ENCODE results near the gene LSM6. TPM values are rescaled to one million over a fixed set of nuclear protein-coding genes. Genes with fewer than 3 reads are reported as not detected.

The LSM6 gene
- total RNA-seq, 1 donor from 2014 or later, result 18.7 TPM

DNA sequence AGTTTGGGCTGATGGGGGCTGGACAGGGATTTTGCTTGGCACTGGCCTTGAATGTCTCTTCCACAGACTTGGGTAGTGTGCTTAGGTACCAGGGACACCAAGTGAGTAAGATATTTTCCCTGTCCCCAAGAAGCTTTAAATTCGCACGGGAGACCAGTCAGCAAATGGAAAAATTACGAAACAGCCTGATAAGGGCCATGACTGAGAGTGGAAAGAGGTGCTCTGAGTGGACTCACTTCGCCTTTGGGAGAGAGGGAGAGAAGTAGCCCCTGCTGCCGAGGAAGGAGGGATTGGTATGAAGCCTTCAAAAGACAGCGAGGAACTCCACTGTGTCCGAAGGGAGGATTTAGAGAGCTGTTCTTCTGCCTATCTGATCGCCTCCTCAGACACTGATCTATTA is 2.6 kb downstream of the LSM6 start:
- no peak overlapping the region for H3K9ac ChIP-seq (ENCODE audit: low read length)
- TF ChIP-seq, protein P1, sequence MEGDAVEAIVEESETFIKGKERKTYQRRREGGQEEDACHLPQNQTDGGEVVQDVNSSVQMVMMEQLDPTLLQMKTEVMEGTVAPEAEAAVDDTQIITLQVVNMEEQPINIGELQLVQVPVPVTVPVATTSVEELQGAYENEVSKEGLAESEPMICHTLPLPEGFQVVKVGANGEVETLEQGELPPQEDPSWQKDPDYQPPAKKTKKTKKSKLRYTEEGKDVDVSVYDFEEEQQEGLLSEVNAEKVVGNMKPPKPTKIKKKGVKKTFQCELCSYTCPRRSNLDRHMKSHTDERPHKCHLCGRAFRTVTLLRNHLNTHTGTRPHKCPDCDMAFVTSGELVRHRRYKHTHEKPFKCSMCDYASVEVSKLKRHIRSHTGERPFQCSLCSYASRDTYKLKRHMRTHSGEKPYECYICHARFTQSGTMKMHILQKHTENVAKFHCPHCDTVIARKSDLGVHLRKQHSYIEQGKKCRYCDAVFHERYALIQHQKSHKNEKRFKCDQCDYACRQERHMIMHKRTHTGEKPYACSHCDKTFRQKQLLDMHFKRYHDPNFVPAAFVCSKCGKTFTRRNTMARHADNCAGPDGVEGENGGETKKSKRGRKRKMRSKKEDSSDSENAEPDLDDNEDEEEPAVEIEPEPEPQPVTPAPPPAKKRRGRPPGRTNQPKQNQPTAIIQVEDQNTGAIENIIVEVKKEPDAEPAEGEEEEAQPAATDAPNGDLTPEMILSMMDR (IDR thresholded peaks at IDR 0.05; ENCODE audit: insufficient read depth, low read depth, low read length), result no peak
- no peak for TF ChIP-seq EZH2 (IDR thresholded peaks at IDR 0.05; ENCODE audit: insufficient read depth, low read length)
- DNase-seq (ENCODE audit: low read depth) (no peak), FAIRE-seq (no peak)
- H3K9me3 ChIP-seq (ENCODE audit: insufficient read depth, low read depth, low read length), result no peaks in the 10 kb centered on the region
- Mint-ChIP-seq H3K9me3 (ENCODE audit: unreplicated experiment) (no peaks in the 10 kb centered on the region), H3K4me1 (ENCODE audit: low read depth, unreplicated experiment) (peaks cover 5% of the 10 kb centered on the region), H3K4me3 (ENCODE audit: unreplicated experiment) (no peak overlapping the region), H3K27ac (ENCODE audit: unreplicated experiment) (no peak overlapping the region), H3K27me3 (ENCODE audit: low read depth, unreplicated experiment) (no peaks in the 10 kb centered on the region), H3K36me3 (ENCODE audit: low read depth, unreplicated experiment) (no peaks in the 10 kb centered on the region)
- H3K27me3 ChIP-seq (ENCODE audit: insufficient read depth, low read length), result no peaks in the 10 kb centered on the region
- H3K4me3 ChIP-seq (ENCODE audit: insufficient read depth, low read depth, low read length), result no peak overlapping the region
- peaks cover 72% of the 10 kb centered on the region for H3K79me2 ChIP-seq (ENCODE audit: insufficient read depth, low read length)
- H3K27ac ChIP-seq (ENCODE audit: low read depth, low read length), result no peak overlapping the region
- peaks cover 28% of the 10 kb centered on the region for H4K20me1 ChIP-seq (ENCODE audit: insufficient read depth, low read length)
- H2AFZ ChIP-seq (ENCODE audit: low read depth, low read length), result no peak overlapping the region
- no peak overlapping the region for H3K4me2 ChIP-seq (ENCODE audit: low read length)
- H3K36me3 ChIP-seq (ENCODE audit: insufficient read depth, low read length), result no peaks in the 10 kb centered on the region
- peaks cover 4% of the 10 kb centered on the region for H3K4me1 ChIP-seq (ENCODE audit: insufficient read depth, low read length)

DNA sequence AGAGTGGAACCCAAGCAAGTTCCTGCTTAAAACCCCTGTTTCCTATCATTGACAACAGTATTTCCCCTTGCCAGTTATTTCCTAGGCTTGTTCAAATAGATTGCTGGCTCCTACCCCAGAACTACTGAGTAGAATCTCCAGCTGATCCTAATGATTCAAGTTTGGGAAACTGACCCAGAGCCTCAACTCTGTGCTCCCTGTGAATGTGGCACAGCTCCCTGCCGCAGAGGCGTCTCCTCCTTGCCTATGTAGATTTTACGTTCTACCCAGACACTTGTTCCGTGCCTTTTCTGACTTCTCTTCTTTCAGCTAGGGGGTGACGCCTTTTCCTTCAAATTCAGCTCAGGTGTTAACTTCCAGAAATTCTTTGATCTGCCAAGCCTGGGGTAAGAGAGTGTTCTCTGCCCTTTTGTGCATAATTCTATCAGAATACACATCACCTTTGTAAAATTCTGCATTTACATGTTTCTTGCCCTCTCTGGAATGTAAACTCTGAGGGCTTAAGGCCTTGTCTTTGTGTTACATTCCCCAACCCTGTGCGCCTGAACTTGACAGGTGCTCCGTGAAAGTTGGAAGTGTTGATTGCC is 4.4 kb downstream of the LSM6 start:
- Histone ChIP-seq H3K27me3 (ENCODE audit: insufficient read depth, low read length) (no peaks in the 10 kb centered on the region), H3K9ac (ENCODE audit: low read length) (no peak overlapping the region), H3K4me3 (ENCODE audit: insufficient read depth, low read depth, low read length) (no peak overlapping the region), H3K36me3 (ENCODE audit: insufficient read depth, low read length) (no peaks in the 10 kb centered on the region), H3K27ac (ENCODE audit: low read depth, low read length) (no peak overlapping the region), H4K20me1 (ENCODE audit: insufficient read depth, low read length) (peaks cover 28% of the 10 kb centered on the region), H3K9me3 (ENCODE audit: insufficient read depth, low read depth, low read length) (no peaks in the 10 kb centered on the region), H3K4me2 (ENCODE audit: low read length) (no peak overlapping the region), H3K4me1 (ENCODE audit: insufficient read depth, low read length) (peaks cover 4% of the 10 kb centered on the region), H2AFZ (ENCODE audit: low read depth, low read length) (no peak overlapping the region), H3K79me2 (ENCODE audit: insufficient read depth, low read length) (peaks cover 75% of the 10 kb centered on the region)
- Mint-ChIP-seq H3K4me1 (ENCODE audit: low read depth, unreplicated experiment) (peaks cover 5% of the 10 kb centered on the region), H3K27ac (ENCODE audit: unreplicated experiment) (no peak overlapping the region), H3K9me3 (ENCODE audit: unreplicated experiment) (no peaks in the 10 kb centered on the region), H3K36me3 (ENCODE audit: low read depth, unreplicated experiment) (no peaks in the 10 kb centered on the region), H3K27me3 (ENCODE audit: low read depth, unreplicated experiment) (no peaks in the 10 kb centered on the region), H3K4me3 (ENCODE audit: unreplicated experiment) (peak overlapping the region; percentile 10)
- DNase-seq (ENCODE audit: low read depth) (no peak), FAIRE-seq (no peak)
- TF ChIP-seq EZH2 (IDR thresholded peaks at IDR 0.05; ENCODE audit: insufficient read depth, low read length), result no peak
- TF ChIP-seq, protein P1 (IDR thresholded peaks at IDR 0.05; ENCODE audit: insufficient read depth, low read depth, low read length), result no peak

DNA sequence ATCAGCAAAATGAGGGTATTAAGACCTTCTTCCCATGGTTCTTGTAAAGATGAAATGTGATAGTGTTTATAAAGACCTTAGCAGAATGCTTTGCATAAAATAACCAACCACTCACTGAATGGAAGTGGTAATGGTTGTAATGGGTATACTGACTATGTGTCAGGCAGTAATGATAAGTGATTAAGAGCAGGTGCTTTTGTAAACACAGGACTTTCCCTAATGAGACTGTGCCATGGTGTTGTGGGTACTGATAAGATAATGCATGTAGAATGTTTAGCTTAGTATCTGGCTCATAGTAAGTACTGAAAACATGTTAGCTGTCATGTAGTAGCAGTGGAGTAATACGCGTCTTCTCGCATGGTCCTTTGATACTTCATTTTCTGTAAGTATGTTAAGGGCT is 6.9 kb downstream of the LSM6 start:
- H3K27ac Mint-ChIP-seq (ENCODE audit: unreplicated experiment), result no peak overlapping the region
- Histone ChIP-seq H3K4me3 (ENCODE audit: insufficient read depth, low read depth, low read length) (no peak overlapping the region), H3K36me3 (ENCODE audit: insufficient read depth, low read length) (no peaks in the 10 kb centered on the region), H3K4me2 (ENCODE audit: low read length) (no peak overlapping the region), H3K4me1 (ENCODE audit: insufficient read depth, low read length) (no peaks in the 10 kb centered on the region), H3K27me3 (ENCODE audit: insufficient read depth, low read length) (no peaks in the 10 kb centered on the region), H3K79me2 (ENCODE audit: insufficient read depth, low read length) (peaks cover 56% of the 10 kb centered on the region), H3K9ac (ENCODE audit: low read length) (no peak overlapping the region), H2AFZ (ENCODE audit: low read depth, low read length) (no peak overlapping the region), H3K27ac (ENCODE audit: low read depth, low read length) (no peak overlapping the region), H4K20me1 (ENCODE audit: insufficient read depth, low read length) (peaks cover 23% of the 10 kb centered on the region), H3K9me3 (ENCODE audit: insufficient read depth, low read depth, low read length) (no peaks in the 10 kb centered on the region)
- H3K4me1 Mint-ChIP-seq (ENCODE audit: low read depth, unreplicated experiment), result no peaks in the 10 kb centered on the region
- peak; percentile 73 for FAIRE-seq
- no peaks in the 10 kb centered on the region for H3K9me3 Mint-ChIP-seq (ENCODE audit: unreplicated experiment)
- no peak for DNase-seq (ENCODE audit: low read depth)
- H3K4me3 Mint-ChIP-seq (ENCODE audit: unreplicated experiment), result no peak overlapping the region
- no peaks in the 10 kb centered on the region for H3K36me3 Mint-ChIP-seq (ENCODE audit: low read depth, unreplicated experiment)
- H3K27me3 Mint-ChIP-seq (ENCODE audit: low read depth, unreplicated experiment), result no peaks in the 10 kb centered on the region
- TF ChIP-seq, protein P1 (IDR thresholded peaks at IDR 0.05; ENCODE audit: insufficient read depth, low read depth, low read length), result no peak
- no peak for TF ChIP-seq EZH2 (IDR thresholded peaks at IDR 0.05; ENCODE audit: insufficient read depth, low read length)
